H1 (cell line): Measurements from ENCODE around the gene ZBTB33. TPM values are rescaled to one million over a fixed set of nuclear protein-coding genes. Genes with fewer than 3 reads are reported as not detected.

ENCODE experiments used
- ASH2L ChIP-seq: fragments of 200-600, 300-600 bp; sonication (generic); IDR thresholded peaks from one replicate; pipeline ENCODE4 v1.7.1; 2017; ENCODE audit warnings: low read length
- CEBPB ChIP-seq: IDR thresholded peaks from 2 replicates; pipeline ENCODE4 v1.6.1; 2012; ENCODE audit warnings: low read depth, low read length
- CHD2 ChIP-seq: IDR thresholded peaks from 2 replicates; pipeline ENCODE4 v1.6.1; 2012; ENCODE audit warnings: low read length, improper control_type of control experiment
- CREB1 ChIP-seq: IDR thresholded peaks from 2 replicates; pipeline ENCODE4 v1.6.1; 2012; ENCODE audit warnings: inconsistent platforms
- EZH2 ChIP-seq: fragments of 200-600 bp; sonication (generic); IDR thresholded peaks from 2 replicates; pipeline ENCODE4 v1.7.1; 2012; ENCODE audit warnings: low read depth, mild to moderate bottlenecking, moderate library complexity, low read length, inconsistent platforms; ENCODE audit not compliant: severe bottlenecking
- GABPA ChIP-seq: IDR thresholded peaks from 2 replicates; pipeline ENCODE4 v1.6.1; 2011; ENCODE audit warnings: mild to moderate bottlenecking, low read length, moderate library complexity, borderline replicate concordance; ENCODE audit not compliant: insufficient read depth
- POU5F1 ChIP-seq: IDR thresholded peaks from 2 replicates; pipeline ENCODE4 v1.6.1; 2011; ENCODE audit warnings: low read depth, mild to moderate bottlenecking, low read length, moderate library complexity
- TAF1 ChIP-seq: IDR thresholded peaks from 2 replicates; pipeline ENCODE4 v1.6.1; 2011; ENCODE audit warnings: mild to moderate bottlenecking, low read depth, low read length
- TBP ChIP-seq: IDR thresholded peaks from 2 replicates; pipeline ENCODE4 v1.6.1; 2011; ENCODE audit warnings: low read depth, low read length, improper control_type of control experiment
- TCF12 ChIP-seq: IDR thresholded peaks from 2 replicates; pipeline ENCODE4 v1.6.1; 2011; ENCODE audit warnings: low read depth, mild to moderate bottlenecking, low read length
- polyA plus RNA-seq, 7 experiments: library from polyadenylated mRNA; depleted of rRNA in 3 of 7; stranded (reverse) in 5 of 7; unstranded in 2 of 7; fragments of >200 nt in 5 of 7; fragments of 200-250 nt in 2 of 7; gene quantifications; 1 replicate in 5 of 7; 2 replicates in 1 of 7; 4 replicates in 1 of 7; pipeline versions ENCODE4 v1.2.1 to v1.2.3, GENCODE V29; 2011 to 2013; ENCODE audit warnings: missing spikeins in 2 of 7, mixed read lengths in 2 of 7
- total RNA-seq: library from RNA; stranded (reverse); fragmentation: NEBNext Ultra II Directional; extraction: Animal tissue kit (Norgen Biotek cat#: 25700); gene quantifications from 2 replicates; pipeline ENCODE4 v1.2.1, GENCODE V29; 2021
- TF ChIP-seq, protein P1 (sequence below): fragments of 300-600 bp; sonication (generic); IDR thresholded peaks from 2 replicates; pipeline ENCODE4 v1.7.1; 2012; ENCODE audit warnings: low read length, moderate library complexity, mild to moderate bottlenecking, inconsistent platforms; ENCODE audit not compliant: insufficient replicate concordance

Gene ZBTB33
- total and polyA plus RNA-seq, 2 of the 8 experiments (the other 6 are each of a cell fraction or from before 2014, with no cell fraction given): 3.4 to 14.9 TPM

DNA sequence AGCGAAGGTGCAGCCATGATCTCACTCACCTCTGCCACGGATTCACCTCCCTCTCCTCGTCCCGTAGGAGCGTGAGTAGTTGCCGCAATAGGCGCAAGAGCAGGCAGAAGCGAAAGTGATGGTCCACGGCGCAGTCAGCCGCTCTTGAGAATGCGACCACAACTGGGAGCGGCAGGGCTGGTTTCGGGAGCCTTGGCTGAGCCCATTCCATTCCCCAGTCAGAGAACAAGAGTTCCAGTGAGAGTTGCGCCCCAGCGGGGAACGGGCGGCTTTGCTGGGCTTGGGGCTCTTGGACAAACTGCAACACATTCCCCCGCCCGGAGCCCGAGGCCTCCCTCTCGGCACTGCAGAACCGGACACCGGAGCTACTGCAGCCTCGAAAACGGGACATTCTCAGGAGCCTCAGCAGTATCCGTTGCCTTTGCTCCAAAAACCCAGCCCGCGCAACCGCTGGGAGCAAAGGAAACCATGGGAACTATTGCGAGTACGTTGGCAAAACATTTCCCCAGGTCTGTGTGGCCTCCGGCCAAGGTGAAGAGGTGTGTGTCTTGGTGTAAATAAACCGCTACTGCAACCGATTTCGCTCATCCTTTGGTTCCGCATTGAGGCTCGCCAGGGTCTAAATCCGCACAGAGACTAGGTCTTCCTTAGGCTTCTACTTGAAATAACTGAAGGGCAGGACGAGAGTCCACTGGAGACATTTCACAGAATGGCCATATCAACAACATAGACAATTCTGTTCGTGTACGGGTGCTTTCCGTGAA lies 5.7 kb upstream of the ZBTB33 start (continued):
- no peak for TF ChIP-seq CHD2
- 0 out of 2 replicates have a peak, but pooled peaks have one; percentile 29 for TF ChIP-seq CREB1
- no peak for TF ChIP-seq EZH2
- TF ChIP-seq POU5F1: no peak
- 0 out of 2 replicates have a peak, but pooled peaks have one; percentile 22 for TF ChIP-seq TCF12
- no peak for TF ChIP-seq CEBPB
- TF ChIP-seq ASH2L: peak; percentile 94
- TF ChIP-seq TAF1: peak; percentile 35; the same call in 1 of the 2 replicates
- peak; percentile 63 for TF ChIP-seq TBP
- TF ChIP-seq, protein P1, sequence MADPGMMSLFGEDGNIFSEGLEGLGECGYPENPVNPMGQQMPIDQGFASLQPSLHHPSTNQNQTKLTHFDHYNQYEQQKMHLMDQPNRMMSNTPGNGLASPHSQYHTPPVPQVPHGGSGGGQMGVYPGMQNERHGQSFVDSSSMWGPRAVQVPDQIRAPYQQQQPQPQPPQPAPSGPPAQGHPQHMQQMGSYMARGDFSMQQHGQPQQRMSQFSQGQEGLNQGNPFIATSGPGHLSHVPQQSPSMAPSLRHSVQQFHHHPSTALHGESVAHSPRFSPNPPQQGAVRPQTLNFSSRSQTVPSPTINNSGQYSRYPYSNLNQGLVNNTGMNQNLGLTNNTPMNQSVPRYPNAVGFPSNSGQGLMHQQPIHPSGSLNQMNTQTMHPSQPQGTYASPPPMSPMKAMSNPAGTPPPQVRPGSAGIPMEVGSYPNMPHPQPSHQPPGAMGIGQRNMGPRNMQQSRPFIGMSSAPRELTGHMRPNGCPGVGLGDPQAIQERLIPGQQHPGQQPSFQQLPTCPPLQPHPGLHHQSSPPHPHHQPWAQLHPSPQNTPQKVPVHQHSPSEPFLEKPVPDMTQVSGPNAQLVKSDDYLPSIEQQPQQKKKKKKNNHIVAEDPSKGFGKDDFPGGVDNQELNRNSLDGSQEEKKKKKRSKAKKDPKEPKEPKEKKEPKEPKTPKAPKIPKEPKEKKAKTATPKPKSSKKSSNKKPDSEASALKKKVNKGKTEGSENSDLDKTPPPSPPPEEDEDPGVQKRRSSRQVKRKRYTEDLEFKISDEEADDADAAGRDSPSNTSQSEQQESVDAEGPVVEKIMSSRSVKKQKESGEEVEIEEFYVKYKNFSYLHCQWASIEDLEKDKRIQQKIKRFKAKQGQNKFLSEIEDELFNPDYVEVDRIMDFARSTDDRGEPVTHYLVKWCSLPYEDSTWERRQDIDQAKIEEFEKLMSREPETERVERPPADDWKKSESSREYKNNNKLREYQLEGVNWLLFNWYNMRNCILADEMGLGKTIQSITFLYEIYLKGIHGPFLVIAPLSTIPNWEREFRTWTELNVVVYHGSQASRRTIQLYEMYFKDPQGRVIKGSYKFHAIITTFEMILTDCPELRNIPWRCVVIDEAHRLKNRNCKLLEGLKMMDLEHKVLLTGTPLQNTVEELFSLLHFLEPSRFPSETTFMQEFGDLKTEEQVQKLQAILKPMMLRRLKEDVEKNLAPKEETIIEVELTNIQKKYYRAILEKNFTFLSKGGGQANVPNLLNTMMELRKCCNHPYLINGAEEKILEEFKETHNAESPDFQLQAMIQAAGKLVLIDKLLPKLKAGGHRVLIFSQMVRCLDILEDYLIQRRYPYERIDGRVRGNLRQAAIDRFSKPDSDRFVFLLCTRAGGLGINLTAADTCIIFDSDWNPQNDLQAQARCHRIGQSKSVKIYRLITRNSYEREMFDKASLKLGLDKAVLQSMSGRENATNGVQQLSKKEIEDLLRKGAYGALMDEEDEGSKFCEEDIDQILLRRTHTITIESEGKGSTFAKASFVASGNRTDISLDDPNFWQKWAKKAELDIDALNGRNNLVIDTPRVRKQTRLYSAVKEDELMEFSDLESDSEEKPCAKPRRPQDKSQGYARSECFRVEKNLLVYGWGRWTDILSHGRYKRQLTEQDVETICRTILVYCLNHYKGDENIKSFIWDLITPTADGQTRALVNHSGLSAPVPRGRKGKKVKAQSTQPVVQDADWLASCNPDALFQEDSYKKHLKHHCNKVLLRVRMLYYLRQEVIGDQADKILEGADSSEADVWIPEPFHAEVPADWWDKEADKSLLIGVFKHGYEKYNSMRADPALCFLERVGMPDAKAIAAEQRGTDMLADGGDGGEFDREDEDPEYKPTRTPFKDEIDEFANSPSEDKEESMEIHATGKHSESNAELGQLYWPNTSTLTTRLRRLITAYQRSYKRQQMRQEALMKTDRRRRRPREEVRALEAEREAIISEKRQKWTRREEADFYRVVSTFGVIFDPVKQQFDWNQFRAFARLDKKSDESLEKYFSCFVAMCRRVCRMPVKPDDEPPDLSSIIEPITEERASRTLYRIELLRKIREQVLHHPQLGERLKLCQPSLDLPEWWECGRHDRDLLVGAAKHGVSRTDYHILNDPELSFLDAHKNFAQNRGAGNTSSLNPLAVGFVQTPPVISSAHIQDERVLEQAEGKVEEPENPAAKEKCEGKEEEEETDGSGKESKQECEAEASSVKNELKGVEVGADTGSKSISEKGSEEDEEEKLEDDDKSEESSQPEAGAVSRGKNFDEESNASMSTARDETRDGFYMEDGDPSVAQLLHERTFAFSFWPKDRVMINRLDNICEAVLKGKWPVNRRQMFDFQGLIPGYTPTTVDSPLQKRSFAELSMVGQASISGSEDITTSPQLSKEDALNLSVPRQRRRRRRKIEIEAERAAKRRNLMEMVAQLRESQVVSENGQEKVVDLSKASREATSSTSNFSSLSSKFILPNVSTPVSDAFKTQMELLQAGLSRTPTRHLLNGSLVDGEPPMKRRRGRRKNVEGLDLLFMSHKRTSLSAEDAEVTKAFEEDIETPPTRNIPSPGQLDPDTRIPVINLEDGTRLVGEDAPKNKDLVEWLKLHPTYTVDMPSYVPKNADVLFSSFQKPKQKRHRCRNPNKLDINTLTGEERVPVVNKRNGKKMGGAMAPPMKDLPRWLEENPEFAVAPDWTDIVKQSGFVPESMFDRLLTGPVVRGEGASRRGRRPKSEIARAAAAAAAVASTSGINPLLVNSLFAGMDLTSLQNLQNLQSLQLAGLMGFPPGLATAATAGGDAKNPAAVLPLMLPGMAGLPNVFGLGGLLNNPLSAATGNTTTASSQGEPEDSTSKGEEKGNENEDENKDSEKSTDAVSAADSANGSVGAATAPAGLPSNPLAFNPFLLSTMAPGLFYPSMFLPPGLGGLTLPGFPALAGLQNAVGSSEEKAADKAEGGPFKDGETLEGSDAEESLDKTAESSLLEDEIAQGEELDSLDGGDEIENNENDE: no peak
- TF ChIP-seq GABPA: peak; percentile 85; the same call in 1 of the 2 replicates
